G401.6 (cell line): Measurements from ENCODE around the gene GLG1.
"Not testable (repeated sequence)": the region's sequence is repeated elsewhere in the genome, so short reads cannot be mapped to it uniquely, and the experiment has no call there.

Source experiments
- FAIRE-seq: peaks from 2 replicates; lab custom pipeline; 2012; peaks lifted over from hg19 to GRCh38; lab: Jason Lieb, UNC

Gene GLG1

DNA sequence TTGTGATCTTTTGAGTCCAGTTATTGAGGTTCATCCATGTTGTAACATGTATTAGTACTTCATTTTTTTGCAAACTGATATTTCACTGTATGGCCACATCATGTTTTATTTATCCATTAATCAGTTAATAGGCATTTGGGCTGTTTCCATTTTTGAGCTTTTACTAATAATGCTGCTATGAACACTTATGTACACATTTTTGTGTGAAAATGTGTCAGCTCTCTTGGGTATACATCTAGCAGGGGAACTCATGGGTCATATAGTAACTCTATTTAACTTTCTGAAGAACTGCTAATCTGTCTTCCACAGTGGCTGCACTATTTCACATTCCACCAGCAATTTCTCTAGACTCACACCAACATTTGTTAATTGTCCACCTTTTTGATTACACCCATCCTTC lies 82.0 kb downstream of the GLG1 start:
- no peak for FAIRE-seq

DNA sequence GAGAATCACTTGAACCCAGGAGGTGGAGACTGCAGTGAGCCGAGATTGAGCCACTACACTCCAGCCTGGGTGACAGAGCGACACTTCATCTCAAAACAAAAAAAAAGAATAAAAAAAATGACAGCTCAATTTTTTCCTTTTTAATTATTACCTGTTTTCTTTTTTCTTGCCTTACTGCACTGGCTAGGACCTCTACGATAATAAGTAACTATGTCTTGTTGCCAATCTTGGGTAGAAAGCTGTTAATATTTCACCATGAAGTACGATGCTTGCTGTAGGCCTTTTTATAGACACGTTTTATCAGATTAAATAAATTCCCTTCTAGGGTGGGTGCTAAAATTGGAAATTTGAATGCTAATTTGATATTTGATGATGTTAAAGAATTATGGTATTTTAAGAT lies 82.8 kb downstream of the GLG1 start:
- no peak for FAIRE-seq

DNA sequence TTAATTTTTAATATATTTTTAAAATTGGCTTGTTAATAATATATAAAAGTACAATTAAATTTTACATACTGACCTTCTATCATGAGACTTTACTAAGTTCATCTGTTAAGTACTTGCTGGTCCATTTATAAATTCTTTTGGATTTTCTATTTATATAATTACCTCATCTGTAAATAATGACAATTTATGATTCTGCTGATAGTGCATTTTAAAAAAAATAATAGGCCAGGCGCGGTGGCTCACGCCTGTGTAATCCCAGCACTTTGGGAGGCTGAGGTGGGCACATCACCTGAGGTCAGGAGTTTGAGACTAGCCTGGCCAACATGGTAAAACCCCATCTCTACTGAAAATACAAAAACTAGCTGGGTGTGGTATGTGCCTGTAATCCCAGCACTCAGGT lies 83.2 kb downstream of the GLG1 start:
- FAIRE-seq = not testable (repeated sequence)

DNA sequence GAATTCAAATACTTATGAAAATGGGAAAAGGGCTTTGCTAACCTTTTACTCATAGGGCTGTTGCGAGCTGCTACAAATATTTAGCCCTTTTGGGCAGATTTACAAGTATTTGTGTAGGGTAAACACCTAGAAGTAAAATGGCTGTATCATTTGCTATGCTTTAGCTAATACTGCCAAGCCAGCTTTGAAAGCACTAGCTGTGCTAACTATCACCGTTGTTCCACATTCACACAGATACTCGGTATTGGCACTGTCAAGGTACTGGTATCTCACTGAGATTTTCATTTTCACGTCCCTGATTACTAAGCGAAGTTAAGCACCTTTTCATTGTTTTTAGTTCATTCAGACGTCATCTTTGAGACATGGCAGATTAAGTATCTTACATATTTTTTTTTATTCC lies 84.8 kb downstream of the GLG1 start:
- no peak for FAIRE-seq

DNA sequence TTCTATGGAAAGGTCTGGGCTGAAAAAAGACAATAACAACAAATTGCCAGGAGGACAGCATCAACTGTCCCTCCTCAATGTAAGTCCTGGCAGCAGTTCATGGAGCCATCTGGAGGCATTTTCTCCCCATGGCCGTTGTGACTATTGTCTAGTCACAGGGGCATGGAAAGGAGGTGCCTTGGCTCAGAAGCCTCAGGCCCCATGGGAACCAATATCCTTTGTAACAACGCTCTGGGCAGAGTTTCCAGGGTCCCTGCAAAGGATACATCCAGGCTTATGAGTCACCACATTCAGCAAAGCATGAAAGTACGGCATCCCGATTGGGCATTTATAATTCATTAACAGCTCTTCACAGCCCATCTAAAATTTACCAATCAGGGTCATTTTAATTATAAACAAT lies 85.2 kb downstream of the GLG1 start:
- FAIRE-seq = no peak

DNA sequence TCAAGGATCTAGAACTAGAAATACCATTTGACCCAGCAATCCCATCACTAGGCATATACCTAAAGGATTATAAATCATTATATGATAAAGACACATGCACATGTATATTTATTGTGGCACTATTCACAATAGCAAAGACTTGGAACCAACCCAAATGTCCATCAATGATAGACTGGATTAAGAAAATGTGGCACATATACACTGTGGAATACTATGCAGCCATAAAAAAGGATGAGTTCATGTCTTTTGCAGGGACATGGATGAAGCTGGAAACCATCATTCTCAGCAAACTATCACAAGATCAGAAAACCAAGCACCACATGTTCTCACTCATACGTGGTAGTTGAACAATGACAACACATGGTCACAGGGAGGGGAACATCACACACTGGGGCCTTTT lies 88.0 kb downstream of the GLG1 start:
- FAIRE-seq = not testable (repeated sequence)

DNA sequence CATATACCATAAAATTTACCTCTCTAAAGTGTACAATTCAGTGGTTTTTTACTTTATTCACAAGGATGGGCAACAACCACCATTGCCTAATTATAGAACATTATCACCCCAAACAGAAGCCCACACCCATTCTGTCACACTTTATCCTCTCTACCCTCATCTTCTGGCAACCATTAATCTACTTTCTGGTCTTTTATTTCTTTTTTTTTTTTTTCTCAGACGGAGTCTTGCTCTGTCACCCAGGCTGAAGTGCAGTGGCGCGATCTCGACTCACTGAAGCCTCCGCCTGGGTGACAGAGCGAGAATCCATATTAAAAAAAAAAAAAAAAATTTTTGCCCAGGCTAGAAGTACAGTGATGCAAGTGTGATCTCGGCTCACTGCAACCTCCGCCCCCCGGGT lies 95.0 kb downstream of the GLG1 start:
- no peak for FAIRE-seq

DNA sequence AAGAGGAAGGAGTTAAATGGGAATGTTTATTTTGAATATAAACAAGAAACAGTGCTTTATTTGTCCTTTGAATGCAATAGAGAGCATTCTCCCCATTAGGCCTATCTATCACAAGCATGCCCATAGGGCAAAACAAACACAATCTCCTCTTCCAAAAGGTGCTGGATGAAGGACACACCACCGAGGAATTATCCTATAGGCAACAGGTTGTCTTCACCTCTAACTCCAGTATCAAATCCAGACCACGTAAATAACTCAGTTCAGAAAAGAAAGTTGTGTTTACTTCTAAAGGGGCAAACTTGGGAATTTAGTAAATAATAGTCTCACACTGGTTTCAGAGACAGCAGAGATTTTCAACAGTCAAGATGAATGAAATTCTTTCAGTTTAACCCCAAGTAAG lies 101.9 kb downstream of the GLG1 start:
- FAIRE-seq = no peak

DNA sequence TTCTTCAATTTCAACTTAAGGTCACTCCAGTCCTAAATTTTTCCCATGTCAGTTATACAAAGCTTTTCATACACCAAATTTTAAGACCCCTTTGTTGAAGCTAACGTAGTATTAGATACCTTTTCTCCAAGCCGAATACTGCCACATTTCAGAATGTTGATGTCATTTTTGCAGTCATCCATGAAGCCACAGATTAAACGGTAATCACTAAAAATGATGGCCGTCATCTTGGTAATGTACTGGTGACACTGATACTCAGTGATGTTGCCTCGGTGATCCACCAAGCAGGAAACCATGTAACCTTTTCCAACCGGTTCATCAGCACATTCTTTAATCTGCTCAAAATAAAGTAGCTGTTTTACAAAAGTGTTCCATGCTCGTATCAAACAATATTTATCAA lies 103.5 kb downstream of the GLG1 start:
- no peak for FAIRE-seq

DNA sequence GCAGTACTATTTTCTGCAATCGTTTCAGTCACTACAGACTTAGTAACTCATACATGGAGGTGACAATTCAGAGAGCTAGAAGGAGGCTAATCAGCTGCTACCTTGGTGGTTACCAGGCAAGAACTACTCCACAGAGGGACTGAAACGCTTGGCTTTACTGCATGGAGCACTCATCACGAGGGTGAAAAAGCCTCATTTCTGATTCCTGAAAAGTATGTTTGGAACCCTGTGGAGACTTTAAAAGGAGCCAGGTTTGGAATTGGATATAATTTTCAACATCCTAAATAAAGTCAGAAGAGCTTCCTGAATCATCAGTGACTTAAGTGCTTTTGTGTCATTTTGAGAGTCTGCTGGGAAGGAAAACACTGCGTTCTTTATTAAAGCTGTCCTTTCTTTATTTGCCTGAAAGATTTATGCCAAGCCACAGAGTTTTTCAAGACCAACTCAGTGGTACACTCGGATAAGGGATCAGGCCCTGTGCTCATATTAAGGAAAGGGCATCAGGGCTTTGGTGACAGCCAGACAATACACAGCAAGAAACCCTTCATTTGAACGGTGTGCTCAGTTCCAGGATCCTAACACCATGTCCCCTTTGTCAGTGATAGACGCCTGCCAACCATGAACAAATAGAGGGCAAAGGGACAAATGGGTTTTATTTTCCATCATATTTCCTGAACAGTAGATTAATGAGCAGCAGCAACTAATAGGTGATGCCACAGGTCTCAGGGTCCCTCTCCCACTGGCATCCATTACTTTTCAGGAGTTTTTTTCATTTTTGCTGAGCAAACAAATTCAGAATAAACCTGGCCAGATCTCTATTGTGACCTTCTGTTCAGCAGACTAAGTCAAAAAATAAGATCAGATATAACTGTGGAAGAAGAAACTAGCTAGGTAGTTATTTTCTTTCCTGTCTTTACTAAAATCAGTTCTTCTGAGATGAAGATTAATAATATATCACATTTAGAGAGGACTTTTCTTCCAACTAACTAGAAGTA lies 105.1 kb downstream of the GLG1 start:
- no peak for FAIRE-seq

DNA sequence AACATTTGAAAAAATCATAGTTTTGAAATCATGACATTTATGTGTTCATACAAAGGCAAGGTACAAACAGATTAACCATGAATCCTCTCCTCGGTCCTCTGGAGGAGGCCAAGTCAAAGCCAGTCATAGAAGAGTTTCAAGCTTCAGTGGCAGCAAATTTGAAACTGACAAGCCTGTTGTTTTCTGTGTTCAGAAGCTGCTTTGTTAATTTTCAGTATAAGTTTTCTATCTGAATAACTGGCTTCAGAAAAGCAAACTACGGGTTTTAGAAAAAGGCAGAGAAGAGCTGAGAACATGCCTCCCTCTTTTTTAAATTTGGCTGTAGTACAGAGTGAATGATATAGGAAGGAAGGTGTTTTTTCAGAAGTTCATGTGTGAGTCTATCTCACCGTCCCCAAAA lies 106.0 kb downstream of the GLG1 start:
- FAIRE-seq = peak; percentile 21

DNA sequence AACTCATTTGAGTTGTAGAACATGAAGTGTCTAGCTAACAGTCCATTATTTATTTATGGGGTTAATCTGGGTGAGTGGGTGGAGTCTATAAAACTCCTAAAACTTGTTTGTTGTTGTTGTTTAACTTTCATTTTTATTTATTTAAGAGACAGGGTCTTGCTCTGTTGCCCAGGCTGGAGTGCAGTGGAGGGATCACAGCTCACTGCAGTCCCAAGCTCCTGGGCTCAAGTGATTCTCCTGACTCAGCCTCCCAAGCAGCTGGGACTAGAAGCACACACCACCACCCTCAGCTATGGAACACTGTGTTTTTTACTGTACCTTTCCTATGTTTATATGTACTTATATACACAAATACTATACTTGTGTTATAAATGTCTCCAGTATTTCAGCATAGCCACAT lies 107.8 kb downstream of the GLG1 start:
- no peak for FAIRE-seq

DNA sequence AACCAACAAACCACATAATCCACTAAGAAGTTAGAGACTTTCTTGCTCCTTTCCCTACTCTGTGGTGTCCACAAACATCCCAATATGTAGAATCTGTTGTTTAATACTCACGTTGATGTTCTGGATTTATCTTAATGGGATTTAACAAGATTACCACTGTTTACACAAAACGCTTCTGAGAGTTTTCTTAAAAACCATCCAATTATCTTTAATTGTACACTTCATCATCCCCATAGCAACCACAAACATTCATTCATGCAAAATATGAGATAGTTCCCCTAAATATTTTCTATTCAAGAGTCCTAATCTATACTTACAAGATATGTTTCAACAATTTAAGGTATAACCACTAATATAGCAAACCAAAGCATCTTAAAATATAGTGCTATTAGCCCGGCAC lies 109.2 kb downstream of the GLG1 start:
- no peak for FAIRE-seq

DNA sequence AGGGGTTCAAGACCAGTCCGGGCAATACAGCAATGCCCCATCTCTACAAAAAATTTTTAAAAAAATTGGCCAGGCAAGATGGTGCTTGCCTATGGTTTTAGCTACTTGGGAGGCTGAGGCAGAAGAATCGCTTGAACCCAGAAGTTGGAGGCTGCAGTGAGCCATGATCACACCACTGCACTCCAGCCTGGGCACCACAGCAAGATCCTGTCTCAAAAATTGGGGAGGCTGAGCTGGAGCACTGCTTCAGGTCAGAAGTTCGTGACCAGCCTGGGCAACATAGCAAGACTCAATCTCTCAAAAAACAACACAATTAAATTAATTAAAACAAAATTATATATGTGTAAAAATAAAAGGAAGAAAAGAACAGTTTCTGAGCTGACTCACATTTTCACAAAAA lies 110.9 kb downstream of the GLG1 start:
- FAIRE-seq = no peak

DNA sequence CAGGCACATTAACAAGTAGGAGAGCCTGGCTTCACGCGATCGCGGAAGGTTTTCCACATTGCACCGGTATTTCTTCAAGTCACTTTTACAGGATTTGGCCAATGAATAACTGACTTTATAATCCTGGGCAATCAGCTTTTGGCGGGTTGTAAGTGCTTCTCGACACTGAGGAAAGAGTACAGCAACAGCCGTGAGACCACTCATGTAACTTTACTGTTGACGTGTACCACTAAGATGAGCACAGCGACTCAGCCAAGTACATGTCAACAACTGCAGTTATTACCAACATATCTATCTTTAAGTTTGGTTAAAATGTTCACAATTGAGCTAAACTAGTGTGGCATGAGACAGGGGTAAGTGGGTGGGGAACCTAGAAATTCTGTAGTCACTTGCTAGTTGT lies 113.9 kb downstream of the GLG1 start:
- no peak for FAIRE-seq

DNA sequence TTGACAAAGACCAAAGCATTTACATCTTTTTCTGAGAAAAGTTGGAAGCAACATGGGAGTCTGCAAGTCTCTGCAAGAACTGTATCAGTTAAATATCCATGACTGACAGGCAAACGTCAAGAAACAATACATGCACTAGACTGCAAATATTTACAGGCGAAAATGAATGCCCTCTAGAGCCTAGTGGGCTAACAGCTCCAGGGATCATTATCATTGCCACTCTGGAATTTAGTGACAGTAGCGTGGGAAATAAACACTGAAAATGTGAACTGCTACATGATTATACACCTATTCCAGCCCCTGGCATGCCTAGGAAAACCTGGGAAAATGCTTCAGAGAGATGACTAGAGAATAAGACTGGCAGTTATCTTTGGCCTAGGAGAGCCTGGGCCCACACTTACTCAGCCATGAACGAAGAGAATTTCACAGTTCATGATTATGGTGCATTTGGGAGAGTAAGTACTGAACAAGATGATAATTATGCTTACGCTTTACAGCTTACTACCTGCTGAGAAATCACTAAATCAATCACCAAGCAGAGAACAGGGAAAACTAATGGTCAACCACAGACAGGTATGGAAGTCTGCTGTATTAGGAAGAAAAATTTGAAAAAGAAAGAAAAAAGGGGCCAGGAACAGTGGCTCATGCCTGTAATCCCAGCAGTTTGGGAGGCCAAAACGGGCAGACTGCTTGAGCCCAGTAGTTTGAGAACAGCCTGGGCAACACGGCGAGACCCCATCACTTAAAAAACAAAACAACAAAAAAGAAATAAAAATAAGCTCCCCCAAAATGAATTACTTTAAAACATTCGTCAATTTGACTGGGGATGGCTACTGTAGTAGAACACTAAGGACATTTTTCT lies 119.0 kb downstream of the GLG1 start:
- no peak for FAIRE-seq

DNA sequence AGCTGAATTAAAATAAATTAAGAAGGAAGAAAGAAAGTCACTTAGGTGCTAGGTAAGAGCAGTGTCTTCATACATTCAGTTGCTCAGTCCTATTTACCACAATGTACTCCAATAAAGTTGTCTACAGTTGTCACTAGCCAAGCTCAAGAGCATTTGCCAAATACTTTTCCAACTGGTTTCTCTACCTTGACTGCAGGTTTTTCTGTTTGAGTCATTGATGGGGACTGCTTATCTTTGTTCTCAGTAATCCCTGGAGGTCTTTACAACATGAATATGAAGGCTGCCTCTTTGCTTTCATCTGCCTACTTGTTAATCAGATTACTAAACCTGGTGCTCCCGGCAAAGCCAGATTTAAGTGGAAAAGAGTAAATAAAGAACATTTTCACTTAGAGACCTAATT lies 121.0 kb downstream of the GLG1 start:
- no peak for FAIRE-seq

DNA sequence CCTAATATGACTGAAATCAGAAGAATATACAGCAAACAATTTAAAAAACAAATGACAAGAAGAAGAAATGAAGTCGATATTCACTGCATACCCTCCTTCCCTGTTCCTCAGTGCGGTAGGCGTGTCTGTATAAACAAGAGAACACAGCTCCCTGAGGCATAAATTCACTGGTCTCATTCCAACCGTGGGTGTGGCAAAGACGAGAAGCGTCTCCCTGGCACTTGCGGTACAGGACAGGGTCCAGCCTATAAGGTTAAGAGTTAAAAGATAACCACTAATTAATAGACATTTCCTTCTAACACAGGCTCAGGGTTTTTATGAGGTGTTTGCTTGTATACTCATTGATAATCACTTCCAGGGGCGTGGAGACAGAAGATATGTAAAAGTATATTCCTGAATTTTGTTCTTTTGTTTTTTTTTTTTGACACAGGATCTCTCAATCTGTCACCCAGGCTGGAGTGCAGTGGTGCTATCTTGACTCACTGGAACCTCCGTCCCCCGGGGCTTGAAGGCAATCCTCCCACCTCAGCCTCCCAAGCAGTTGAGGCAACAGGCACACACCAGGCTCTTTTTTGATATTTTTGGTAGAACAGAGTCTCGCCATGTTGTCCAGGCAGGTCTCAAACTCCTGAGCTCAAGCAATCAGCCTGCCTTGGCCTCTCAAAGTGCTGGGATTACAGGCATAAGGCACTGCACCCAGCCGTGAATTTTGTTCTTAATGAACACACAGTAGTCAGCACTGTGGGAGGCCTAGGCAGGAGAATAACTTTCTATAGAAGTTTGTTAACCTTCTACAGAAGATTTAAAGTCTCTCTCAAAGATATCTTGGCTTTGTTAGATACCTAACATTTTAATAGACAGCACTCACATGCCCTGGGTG lies 126.5 kb downstream of the GLG1 start:
- FAIRE-seq = no peak

DNA sequence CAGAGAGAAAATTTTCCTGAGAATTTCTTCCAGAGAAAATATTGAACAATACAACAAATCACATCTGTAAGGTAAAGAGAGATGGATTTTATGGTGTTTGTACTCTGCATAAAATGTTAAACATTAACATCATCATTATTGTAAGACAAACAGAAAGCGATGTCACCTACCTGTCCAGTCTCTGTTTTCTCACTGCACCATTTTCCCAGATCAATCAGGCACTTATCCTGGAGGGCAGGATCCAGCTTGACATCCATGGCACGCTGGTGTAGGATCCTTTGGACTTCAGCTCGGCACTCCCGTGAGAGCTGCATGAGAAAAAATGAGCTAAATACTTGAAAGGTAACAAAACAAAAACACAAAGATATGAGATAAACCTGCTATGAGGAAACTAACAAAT lies 129.7 kb downstream of the GLG1 start:
- FAIRE-seq = no peak

DNA sequence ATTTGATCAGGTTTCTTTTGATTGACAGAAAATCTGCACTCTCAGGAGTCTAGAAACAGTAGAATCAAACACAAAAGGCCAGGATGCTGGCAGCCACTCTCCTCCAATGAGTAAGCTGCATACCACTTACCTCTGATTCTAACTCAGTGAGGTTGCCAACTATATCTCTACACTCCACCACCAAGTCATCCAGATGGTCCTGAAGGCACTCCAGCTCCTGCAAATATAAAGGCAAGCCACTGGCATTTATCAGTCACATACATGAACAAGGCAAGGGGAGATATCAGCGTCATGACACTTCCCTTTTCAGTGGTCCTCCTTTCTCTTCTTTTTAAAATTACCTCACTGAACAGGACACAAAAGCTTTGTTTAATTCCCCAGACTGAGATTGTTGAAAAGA lies 132.5 kb downstream of the GLG1 start:
- FAIRE-seq = no peak

DNA sequence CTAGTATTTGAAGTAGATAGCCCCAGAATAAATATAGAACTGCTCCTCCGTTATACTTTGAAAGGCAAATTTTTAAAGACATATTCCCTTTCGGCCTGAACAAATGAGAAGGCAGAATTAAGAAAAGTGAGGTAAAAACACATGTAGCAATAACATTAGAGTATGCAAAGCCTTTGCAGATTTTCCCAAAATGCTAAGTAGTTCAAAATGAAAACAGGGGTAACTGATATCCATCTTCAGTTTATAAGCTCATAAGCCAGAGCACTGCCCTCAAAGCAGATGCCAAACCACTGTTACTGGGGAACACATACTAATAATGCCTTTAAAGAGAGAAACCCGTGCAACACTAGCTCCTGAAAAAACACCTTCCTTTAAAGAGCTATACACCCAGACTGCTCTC lies 134.4 kb downstream of the GLG1 start:
- no peak for FAIRE-seq

DNA sequence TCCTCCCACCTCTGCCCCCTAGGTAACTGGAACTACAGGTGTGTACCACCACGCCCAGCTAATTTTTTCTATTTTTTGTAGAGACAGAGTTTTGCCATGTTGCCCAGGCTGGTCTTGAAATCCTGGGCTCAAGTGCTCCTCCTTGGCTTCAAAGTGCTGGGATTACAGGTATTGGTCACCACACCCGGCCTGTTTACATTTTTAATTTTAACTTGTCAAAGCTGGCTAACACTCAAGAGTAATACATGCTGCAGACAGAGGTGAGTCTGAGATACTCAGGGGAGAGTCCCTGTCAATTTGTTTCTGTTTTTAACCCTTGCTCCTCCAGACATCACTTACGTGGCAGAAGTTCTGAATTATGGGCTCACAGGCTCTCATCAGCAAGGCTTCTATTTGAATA lies 134.9 kb downstream of the GLG1 start:
- FAIRE-seq = no peak
